Measurements from ENCODE around the gene PRTN3.

The PRTN3 gene

GRCh38 chr19:840519-841206, at the start of gene PRTN3:
PRTN3 (plus strand) TSS chr19:840999; CDS start chr19:841009, 10 bp downstream.
- DNase-seq = no peak

- DNase-seq = no peak
Observed at GRCh38 chr19:791007-791566, 49.7 kb upstream of the PRTN3 start.

- DNase-seq = no peak
Observed at GRCh38 chr19:791567-792305, 49.1 kb upstream of the PRTN3 start.

- no peak for DNase-seq
Observed at GRCh38 chr19:792306-792885, 48.4 kb upstream of the PRTN3 start.

- DNase-seq = no peak
Observed at GRCh38 chr19:793806-794205, 47.0 kb upstream of the PRTN3 start.

GRCh38 chr19:795073-795611, 45.7 kb upstream of the PRTN3 start:
- no peak for DNase-seq

- no peak for DNase-seq
Observed at GRCh38 chr19:795691-796581, 44.9 kb upstream of the PRTN3 start.

GRCh38 chr19:796692-797527, 43.9 kb upstream of the PRTN3 start, which contains the start of gene PTBP1:
PTBP1 (plus strand) TSS chr19:797452; CDS start chr19:797498, 46 bp downstream.
- DNase-seq = peak; percentile 99 to 100

GRCh38 chr19:797528-798414, 43.0 kb upstream of the PRTN3 start:
- DNase-seq = peak; percentile 75 to 86

GRCh38 chr19:798415-799075, 42.3 kb upstream of the PRTN3 start:
- no peak for DNase-seq

- DNase-seq = no peak
Observed at GRCh38 chr19:799076-799881, 41.5 kb upstream of the PRTN3 start.

- DNase-seq = no peak
Observed at GRCh38 chr19:800360-801029, 40.3 kb upstream of the PRTN3 start.

- DNase-seq = no peak
Observed at GRCh38 chr19:801030-801860, 39.6 kb upstream of the PRTN3 start.

- no peak for DNase-seq
Observed at GRCh38 chr19:801861-802497, 38.8 kb upstream of the PRTN3 start.

- DNase-seq = no peak
Observed at GRCh38 chr19:802498-803098, 38.2 kb upstream of the PRTN3 start.

- DNase-seq = no peak
Observed at GRCh38 chr19:803099-803561, 37.7 kb upstream of the PRTN3 start.
